GM19463 (cell line): ENCODE results near the gene SCAMP2.
A peak's percentile ranks its signal among the peaks of the same experiment; 100 is the strongest.
"Not testable (repeated sequence)": the region's sequence is repeated elsewhere in the genome, so short reads cannot be mapped to it uniquely, and the experiment has no call there.

Source experiments
- ATAC-seq: cut with Tn5 transposase; IDR thresholded peaks from one replicate; pipeline ENCODE4 v1.9.1; 2021; ENCODE audit warnings: mild to moderate bottlenecking, moderate library complexity; ENCODE audit not compliant: unreplicated experiment

Gene SCAMP2, protein sequence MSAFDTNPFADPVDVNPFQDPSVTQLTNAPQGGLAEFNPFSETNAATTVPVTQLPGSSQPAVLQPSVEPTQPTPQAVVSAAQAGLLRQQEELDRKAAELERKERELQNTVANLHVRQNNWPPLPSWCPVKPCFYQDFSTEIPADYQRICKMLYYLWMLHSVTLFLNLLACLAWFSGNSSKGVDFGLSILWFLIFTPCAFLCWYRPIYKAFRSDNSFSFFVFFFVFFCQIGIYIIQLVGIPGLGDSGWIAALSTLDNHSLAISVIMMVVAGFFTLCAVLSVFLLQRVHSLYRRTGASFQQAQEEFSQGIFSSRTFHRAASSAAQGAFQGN

DNA sequence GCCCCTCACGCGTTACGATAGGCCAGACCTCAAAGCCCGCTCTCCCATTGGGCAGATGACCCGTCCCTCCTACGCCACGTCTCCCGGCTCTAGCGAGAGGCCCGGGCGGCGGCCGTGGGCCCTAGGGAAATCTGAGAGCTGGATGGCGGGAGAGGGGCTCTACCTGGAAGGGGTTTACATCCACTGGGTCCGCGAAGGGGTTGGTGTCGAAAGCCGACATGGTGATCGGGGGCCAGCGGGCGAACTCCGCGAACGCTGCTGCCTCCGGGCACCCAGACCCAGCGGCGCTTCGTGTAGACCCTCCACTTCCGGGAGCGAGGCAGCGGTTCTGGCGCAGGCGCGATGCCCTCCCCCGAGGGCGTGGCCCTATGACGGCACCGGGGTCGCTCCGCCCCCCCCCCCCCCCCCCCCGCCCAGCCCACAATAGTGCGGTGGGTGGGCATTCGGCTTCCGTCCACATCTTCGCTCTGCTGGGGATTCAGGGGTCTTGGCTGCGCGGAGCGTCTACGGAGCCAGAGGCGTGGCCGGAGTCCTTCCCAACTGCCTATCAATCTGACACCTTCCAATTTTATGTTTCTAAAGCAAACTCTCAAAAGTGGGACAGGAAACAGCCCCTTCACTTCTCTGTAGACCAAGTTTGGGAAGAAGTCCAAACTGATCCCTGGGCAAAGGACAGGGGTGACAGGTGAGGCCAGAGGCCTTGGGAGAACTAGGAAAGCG lies at the start of gene SCAMP2:
Gene SCAMP2 (minus strand): TSS at position 330 of the 720 bp plus-strand sequence. CDS start 110 bp downstream, at position 220.
- peak; percentile 73 for ATAC-seq

DNA sequence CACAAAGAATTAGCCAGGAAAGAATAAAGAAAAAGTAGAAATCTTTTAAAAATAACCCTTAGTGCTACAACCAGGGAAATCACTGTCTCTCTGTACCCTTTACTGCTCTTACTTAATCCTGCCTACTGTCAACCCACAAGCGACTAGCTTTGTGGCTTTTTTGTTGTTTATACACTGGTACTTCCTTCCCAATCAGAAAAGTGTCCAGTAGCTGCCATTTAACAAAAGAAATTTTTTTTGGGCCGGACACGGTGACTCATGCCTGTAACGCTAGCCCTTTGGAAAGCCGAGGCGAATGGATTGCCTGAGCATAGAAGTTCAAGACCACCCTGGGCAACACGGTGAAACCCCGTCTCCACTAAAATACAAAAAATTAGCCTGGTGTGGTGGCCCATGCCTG lies 47.3 kb upstream of the SCAMP2 start:
- ATAC-seq: no peak

DNA sequence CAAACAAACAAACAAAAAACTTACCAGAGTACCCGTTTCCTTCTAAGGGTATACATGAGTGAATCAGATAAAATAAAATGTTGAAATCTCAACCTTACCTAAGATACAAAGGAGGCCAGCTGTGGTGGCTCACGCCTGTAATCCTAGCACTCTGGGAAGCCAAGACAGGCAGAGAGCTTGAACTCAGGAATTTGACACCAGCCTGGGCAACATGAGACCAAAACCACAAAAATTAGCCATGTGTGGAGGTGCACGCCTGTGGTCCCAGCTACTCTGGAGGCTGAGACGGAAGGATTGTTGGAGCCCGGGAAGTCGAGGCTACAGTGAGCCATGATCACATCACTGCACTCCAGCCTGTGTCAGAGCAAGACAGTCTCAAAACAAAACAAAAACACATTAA lies 44.5 kb upstream of the SCAMP2 start:
- no peak for ATAC-seq

DNA sequence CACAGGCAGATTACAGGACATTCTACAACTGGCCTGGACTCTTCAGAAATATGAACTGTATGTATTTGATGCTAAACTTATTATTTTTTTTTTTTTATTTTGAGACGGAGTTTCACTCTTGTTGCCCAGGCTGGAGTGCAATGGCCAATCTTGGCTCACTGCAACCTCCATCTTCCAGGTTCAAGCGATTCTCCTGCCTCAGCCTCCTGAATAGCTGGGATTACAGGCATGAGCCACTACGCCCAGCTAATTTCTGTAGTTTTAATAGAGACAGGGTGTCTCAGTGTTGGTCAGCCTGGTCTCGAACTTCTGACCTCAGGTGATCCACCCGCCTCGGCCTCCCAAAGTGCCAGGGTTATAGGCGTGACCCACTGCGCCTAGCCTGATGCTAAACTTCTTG lies 40.6 kb upstream of the SCAMP2 start:
- not testable (repeated sequence) for ATAC-seq

DNA sequence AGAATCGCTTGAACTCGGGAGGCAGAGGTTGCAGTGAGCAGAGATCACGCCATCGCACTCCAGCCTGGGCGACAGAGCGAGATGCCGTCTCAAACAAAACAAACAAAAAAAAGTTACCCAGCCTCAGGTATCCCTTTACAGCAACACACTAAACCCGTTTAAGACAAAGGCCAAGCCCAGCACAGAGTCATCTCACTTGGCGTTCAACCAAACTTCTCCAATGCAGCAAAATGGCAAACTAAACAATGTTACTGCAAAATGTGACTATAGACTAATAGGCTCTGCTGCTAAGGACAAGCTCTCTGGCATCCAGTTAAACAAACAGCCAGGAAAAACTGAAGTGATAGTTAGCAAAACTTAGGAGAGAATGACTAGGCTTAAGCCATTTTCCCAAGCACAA lies 39.9 kb upstream of the SCAMP2 start:
- ATAC-seq: no peak

DNA sequence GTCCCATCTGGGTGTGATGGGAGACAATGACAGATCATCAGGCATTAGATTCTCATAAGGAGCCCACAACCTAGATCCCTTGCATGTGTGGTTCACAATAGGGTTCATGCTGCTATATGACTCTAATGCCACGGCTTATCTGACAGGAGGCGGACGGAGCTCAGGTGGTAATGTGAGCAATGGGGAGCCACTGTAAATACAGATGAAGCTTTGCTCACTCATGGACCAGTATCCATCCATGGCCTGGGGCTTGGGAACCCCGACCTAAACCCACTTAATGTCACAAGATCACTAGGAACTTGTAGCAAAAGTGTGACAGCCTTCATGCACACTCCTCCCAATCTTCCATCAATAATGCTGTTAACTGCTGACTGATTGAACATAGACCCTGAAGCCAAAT lies 35.5 kb upstream of the SCAMP2 start:
- no peak for ATAC-seq

DNA sequence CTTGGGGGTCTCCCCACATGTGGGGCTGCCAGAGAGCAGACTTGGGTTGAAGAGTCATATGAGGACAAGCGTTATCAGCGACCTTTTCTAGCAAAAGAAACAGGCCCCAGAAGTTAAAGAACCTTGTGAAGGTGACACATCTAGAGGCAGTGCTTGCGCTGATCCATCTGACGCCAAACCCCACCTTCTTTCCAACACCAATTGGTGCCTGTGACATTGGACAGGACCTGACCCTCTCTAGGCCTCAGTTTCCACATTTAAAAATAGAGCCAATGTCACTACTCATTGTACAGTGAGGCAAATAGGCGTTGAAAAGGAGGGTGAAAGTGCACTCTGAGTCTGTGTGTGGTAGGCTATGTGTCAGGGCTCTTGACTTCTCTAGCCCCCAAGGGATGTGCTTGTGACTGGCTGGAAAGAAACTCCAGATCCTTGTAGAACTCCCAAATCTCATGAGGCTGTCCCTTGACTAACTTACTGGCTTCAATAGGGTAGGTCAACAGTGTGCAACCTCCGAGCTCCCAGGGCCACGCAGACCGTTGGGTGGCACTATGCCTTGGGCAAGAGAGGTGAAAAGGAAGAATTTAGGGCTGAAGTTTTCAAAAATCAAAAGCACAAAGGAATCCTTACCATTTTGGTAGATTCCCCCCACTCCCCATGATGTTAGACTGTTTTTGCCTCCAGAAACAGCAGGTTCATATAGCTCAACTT lies 34.2 kb upstream of the SCAMP2 start:
- no peak for ATAC-seq

DNA sequence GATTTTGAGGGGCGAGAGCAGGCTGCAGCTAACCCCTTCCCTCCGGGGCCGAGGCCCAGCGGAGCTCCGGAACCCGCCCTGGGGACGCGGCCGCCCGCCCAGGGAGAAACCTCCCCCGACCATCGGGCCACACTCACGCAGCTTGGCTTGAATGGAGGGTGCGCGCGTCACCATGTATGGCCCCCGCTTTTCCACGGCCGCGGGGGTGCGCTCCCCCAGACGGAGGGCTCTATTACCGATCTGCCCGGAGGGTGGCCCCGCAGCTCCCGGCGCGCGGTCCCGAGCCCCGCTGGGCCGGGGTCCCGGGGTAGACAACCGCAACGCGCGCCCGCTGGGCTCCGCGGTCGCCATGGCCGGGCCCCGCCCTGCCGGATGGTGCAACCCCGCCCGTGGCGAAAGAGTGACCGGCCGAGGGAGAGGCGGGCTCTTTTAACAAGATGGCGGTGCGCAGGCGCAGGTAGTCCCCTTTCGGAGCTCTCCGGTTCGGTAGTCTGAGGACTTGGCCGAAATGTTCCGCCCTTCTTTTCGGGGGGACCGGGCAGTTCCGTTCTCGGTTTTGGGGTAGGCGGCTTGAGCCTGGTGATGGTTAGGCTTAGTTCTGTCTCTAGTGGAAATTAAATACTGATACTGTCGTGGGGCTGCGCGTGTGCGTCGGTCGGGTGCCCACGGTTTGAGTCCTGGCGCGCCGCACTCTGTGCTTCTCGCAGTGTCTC lies 33.4 kb upstream of the SCAMP2 start, which contains the start of gene FAM219B:
Gene FAM219B (minus strand): TSS at position 402 of the 713 bp plus-strand sequence. CDS start 51 bp downstream, at position 351.
- peak; percentile 89 for ATAC-seq

DNA sequence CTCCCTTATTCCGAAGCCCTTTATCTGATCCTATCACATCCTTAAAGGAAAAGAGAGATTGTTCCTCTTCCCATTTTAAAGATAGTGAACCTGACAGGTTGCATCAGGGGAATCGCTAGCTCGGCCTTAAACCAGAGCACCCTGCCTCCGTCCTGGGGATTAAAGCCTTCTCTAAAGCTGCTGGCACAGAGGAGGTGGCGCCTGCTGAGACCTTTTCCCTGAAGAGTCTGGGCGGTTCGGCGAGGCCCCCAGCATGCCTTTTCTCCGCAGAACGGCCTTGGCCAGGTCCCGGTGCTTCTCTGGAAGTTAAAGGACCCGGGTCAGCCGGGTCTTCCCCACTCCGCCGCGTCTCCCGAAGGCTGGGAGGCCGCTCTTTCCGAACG lies 32.9 kb upstream of the SCAMP2 start:
- peak; percentile 14 for ATAC-seq

DNA sequence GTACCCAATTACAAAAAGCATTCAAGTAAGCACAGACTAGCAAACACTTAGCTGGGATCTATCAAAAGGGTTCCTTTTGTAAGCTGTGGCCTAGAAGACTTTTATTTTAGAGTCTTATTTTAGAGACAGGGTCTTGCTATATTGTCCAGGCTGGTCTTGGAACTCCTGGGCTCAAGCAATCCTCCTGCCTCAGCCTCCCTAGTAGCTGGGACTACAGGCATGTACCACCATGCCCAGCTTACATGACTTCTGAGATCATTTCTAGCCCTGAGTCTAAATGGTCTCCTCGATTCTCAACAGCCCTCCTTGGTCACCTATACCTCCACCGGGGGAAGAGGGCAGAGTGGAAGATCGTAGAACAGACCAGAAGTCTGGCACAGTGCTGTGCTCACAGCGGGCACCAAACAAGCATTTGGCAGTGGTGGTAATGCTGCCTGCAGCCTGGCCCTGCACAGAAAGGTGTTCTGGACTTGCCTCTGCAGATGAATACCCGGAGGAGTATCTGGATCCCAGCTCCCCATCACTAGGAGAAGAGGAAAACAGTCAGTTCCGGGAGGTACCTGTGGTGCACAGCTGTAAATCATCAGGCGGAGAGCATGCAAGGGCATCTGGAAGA lies 31.1 kb upstream of the SCAMP2 start:
- ATAC-seq: no peak

DNA sequence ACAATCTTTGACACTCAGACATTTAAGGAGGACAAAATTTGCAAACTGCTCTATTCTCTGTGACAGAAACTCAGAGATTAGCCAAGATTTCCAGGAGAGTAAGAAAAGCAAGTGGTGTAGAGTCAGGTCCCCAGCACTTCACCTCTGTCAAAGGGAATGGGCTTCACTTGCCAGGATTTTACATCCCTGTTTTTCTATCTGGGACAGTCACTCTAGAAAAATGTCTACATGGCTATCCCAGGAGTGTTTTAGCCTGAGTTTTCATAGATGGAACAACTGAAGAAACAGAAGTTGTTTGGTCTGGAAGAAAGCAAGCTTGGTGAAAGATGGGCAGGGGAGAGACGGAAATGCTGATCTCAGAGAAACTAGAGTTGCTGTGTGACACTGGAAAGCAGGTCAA lies 30.5 kb upstream of the SCAMP2 start:
- no peak for ATAC-seq

DNA sequence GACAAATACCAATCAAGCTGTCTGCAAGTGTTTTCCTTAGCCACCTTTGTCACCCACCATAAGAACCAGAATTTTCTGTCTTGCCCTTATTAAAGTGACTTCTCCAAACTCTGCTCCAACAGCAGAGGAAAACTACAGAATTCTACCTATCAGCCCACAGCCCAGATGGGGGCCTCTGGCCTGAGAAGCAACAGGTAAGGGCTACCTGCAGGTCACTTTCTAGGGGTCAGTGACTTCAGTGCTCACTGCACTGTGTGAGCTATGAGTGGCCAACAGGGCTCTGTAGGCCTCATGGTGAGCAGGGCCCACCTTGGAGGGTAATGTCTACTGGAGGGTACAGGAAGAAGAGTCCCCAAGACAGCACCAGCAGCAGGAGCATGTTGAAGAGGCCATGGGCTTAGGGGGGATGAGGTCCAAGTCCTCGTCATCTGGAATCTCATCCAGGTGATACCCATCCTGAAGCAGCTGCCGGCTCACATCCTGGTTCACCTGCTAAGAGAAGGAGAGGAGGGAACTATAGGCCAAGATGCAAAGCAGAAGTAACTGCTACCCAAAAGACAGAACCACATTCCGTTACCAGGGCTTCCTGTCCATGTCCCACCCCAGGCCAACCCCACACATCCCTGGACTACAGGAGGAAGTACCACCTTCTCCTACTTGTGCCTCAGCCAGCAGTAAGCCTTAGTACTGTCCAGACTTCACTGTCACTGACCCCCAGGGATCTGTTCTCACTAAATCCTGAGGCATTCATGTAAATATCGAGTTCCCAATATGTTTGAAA lies 29.3 kb upstream of the SCAMP2 start:
- ATAC-seq: no peak

DNA sequence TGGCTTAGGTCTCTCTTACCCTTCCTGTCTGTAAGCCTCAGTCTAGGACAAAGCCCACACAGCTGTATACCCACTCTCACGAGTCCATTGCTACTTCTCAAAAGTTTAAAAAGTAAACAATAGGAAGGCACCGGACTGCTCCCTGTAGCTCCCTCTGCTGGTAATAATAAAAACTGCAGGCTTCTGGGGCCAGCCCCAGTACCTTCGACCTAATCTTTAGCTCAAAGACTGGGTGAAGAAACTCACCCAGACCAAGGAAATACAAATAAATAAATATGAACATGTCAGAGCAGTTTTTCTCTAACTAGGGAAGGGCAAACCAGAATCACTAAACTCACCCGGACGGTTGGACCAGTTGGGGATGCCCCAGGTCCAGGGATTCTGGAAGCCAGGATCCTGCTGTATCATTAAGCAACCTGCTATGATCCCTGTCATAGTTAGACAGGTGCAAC lies 28.5 kb upstream of the SCAMP2 start:
- no peak for ATAC-seq

DNA sequence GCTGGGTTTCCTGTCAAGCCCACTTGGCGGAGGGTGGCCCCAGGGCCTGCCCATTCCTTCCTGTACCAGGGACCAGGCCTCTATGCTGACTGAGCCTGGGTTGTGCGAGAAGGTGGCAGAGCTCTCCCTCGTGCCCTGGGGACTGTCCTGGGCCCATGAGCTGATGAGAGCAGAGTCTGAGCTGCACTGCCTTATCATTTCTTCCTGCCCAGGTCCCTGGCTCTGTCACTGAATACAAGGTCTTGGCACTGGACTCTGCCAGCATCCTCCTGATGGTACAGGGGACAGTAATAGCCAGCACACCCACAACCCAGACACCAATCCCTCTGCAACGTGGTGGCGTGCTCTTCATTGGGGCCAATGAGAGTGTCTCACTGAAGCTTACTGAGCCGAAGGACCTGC lies 24.1 kb upstream of the SCAMP2 start:
- no peak for ATAC-seq

DNA sequence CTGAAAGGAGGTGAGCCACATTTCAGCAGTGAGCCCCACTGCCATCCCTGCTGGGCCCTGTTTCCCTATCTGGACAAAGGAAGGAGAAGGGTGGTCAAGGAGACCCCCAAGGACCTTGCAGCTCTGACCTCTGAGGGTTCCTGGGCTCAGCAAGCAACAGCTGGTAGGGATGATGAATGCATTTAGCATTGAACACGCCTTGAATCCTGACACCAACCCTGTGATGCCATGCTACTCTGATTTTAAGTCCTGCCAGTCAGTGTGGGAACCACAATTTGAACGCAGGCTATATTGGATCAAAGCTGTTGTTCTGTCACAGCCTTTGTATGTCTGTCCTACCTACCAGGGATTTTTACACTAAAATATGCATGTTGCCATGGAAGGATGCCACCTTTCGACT lies 23.2 kb upstream of the SCAMP2 start:
- ATAC-seq: no peak

DNA sequence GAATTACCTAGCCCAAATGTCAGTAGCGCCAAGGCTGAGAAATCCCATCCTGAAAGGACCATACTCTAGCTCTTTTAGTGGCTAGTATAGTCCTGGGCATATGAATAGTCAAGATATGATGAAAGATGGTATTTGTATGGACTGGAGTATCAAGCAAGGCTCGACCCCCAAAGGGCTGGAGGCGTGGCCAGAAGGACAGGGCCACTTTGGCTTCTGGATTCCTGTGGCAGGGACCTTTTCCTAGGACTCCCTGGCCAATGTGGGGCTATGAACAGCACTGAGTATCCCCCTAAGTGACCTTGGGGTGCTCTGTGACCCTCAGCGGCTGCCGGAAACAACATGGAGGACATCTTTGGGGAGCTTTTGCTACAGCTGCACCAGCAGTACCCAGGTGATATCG lies 22.7 kb upstream of the SCAMP2 start:
- no peak for ATAC-seq

DNA sequence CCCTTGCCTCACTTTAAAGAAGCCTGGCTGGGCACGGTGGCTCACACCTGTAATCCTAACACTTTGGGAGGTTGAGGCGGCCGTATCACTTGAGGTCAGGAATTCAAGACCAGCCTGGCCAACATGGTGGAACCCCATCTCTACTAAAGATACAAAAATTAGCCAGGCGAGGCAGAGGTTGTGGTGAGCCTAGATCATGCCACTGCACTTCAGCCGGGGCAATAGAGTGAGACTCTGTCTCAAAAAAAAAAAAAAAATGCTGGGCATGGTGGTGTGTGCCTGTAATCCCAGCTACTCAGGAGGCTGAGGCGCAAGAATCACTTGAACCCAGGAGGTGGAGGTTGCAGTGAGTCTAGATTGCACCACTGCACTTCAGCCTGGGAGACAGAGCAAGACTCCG lies 21.2 kb upstream of the SCAMP2 start:
- ATAC-seq: not testable (repeated sequence)

DNA sequence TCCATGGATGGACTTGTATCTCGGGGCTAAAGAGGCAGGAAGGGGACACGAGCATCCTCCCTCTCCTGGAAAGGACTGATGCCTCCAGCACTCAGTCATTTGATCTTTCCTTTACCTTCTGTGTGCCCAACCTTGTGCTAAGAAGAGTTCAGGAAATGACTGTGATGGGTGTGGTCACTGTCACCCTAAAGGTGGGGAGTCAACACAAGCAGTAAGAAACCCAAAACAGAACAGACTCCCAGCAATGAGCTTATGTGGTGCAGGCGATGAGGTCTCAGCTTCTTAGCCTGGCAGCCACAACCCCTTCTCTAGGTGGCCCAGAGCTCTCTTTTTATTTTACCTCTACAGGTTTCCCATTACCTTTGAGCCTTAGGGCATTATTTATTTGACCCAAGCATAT lies 20.5 kb upstream of the SCAMP2 start:
- no peak for ATAC-seq

DNA sequence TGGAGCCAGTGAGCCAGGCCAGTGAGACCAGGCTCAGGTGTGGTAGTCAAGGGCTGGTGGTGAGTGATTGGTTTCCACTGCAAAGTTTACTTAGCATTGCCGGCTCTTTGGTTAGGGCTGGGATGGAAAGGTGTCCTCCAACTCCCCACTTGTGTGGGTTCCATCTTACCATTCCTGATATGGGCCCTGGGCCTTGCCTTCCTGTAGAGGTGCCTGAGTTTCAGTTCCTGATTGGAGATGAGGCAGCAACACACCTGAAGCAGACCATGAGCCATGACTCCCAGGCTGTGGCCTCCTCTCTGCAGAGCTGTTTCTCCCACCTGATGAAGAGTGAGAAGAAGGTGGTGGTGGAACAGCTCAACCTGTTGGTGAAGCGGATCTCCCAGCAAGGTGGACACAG lies 19.8 kb upstream of the SCAMP2 start:
- no peak for ATAC-seq

DNA sequence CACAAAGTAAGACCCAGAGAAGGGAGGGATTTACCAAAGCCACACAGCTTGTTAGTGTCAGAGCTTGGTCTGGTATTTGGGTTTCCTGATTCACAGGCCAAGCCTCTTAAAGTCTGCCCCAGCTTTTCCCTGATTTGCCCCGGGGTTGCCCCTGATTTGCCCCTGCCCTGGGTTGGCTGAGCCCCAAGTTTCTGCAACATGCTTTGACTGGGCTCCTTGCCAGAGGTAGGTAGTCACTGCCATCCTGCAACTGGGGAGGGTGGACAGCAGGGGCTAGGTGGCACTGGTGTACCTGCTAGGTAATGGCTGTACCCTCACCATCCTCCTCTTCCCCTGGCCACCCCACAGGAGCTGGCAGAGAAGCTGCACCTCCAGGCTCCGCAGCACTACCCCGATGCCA lies 19.1 kb upstream of the SCAMP2 start:
- no peak for ATAC-seq
